Activated T-cell treated with anti-CD3 and anti-CD28 coated beads, Interleukin-2, amount 50 U/mL, for 24 hours (primary cell): ENCODE results near the gene LIF.

Source experiments
- DNase-seq: peaks from one replicate; pipeline ENCODE4 v3.0.0-alpha.2; 2020
- H3K27ac Mint-ChIP-seq: 2 replicates; pipeline ENCODE4 v1.8.0; 2020; ENCODE audit warnings: mild to moderate bottlenecking, mixed read lengths
- H3K27me3 Mint-ChIP-seq: 2 replicates; pipeline ENCODE4 v1.8.0; 2020; ENCODE audit warnings: mixed read lengths
- H3K36me3 Mint-ChIP-seq: 2 replicates; pipeline ENCODE4 v1.8.0; 2020; ENCODE audit warnings: low read depth, mixed read lengths
- H3K4me1 Mint-ChIP-seq: 2 replicates; pipeline ENCODE4 v1.8.0; 2020; ENCODE audit warnings: low read depth, mixed read lengths
- H3K4me3 Mint-ChIP-seq: 2 replicates; pipeline ENCODE4 v1.8.0; 2020; ENCODE audit warnings: mild to moderate bottlenecking, moderate library complexity, mixed read lengths
- H3K9me3 Mint-ChIP-seq: 2 replicates; pipeline ENCODE4 v1.8.0; 2020; ENCODE audit warnings: mixed read lengths

Gene LIF

GRCh38 chr22:30247974-30248373, 1.4 kb upstream of the LIF start:
- H3K27ac Mint-ChIP-seq = peak overlapping the region; percentile 92

GRCh38 chr22:30247561-30247960, 1.0 kb upstream of the LIF start:
- no peak for DNase-seq
- peaks cover 80% of the 10 kb centered on the region for H3K4me1 Mint-ChIP-seq
- H3K9me3 Mint-ChIP-seq = no peaks in the 10 kb centered on the region
- peak overlapping the region; percentile 92 for H3K27ac Mint-ChIP-seq
- peaks cover 38% of the 10 kb centered on the region for H3K36me3 Mint-ChIP-seq
- peak overlapping the region; percentile 90 for H3K4me3 Mint-ChIP-seq
- H3K27me3 Mint-ChIP-seq = peaks cover 3% of the 10 kb centered on the region

More at GRCh38 chr22:30247974-30248373, 1.4 kb upstream of the LIF start:
- peaks cover 80% of the 10 kb centered on the region for H3K4me1 Mint-ChIP-seq
- H3K27me3 Mint-ChIP-seq = peaks cover 3% of the 10 kb centered on the region
- peaks cover 34% of the 10 kb centered on the region for H3K36me3 Mint-ChIP-seq
- no peak for DNase-seq
- no peaks in the 10 kb centered on the region for H3K9me3 Mint-ChIP-seq
- H3K4me3 Mint-ChIP-seq = peak overlapping the region; percentile 90

GRCh38 chr22:30246814-30247376, 336 bp upstream of the LIF start:
- H3K4me1 Mint-ChIP-seq = peaks cover 77% of the 10 kb centered on the region
- H3K27me3 Mint-ChIP-seq = peaks cover 3% of the 10 kb centered on the region

GRCh38 chr22:30245181-30245984, 1.2 kb downstream of the LIF start:
- no peaks in the 10 kb centered on the region for H3K9me3 Mint-ChIP-seq
- peak overlapping the region; percentile 93 for H3K27ac Mint-ChIP-seq
- H3K4me3 Mint-ChIP-seq = peak overlapping the region; percentile 90
- DNase-seq = no peak
- H3K36me3 Mint-ChIP-seq = peaks cover 60% of the 10 kb centered on the region
- peaks cover 67% of the 10 kb centered on the region for H3K4me1 Mint-ChIP-seq
- peaks cover 3% of the 10 kb centered on the region for H3K27me3 Mint-ChIP-seq

More at GRCh38 chr22:30246814-30247376, 336 bp upstream of the LIF start:
- peak; percentile 73 for DNase-seq
- Mint-ChIP-seq H3K27ac (peak overlapping the region; percentile 92), H3K36me3 (peaks cover 44% of the 10 kb centered on the region), H3K9me3 (no peaks in the 10 kb centered on the region), H3K4me3 (peak overlapping the region; percentile 90)

DNA sequence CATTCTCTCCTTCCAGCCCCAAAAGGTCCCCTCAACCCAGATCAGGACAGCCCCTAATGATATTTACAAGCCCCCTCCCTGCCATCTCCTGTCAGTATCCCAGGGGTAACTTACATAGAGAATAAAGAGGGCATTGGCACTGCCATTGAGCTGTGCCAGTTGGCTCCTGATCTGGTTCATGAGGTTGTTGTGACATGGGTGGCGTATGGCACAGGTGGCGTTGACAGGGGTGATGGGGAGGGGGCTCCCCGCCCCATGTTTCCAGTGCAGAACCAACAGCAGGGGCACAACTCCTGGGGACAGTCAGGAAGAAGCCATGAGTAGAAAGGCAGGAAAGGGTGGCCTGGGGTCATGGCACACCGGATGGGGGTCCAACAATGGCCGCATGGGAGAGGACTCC, 1.9 kb downstream of the LIF start:
- H3K27me3 Mint-ChIP-seq = peaks cover 3% of the 10 kb centered on the region
- no peak for DNase-seq
- peak overlapping the region; percentile 90 for H3K4me3 Mint-ChIP-seq
- peaks cover 63% of the 10 kb centered on the region for H3K36me3 Mint-ChIP-seq
- H3K9me3 Mint-ChIP-seq = no peaks in the 10 kb centered on the region
- H3K4me1 Mint-ChIP-seq = peaks cover 60% of the 10 kb centered on the region
- H3K27ac Mint-ChIP-seq = peak overlapping the region; percentile 93

GRCh38 chr22:30244066-30244465, 2.5 kb downstream of the LIF start:
- H3K27ac Mint-ChIP-seq = peak overlapping the region; percentile 93

GRCh38 chr22:30243661-30244060, 2.9 kb downstream of the LIF start:
- H3K4me3 Mint-ChIP-seq = peak overlapping the region; percentile 90
- DNase-seq = no peak
- H3K36me3 Mint-ChIP-seq = peaks cover 67% of the 10 kb centered on the region
- H3K27ac Mint-ChIP-seq = peak overlapping the region; percentile 93
- H3K27me3 Mint-ChIP-seq = peaks cover 3% of the 10 kb centered on the region
- H3K9me3 Mint-ChIP-seq = no peaks in the 10 kb centered on the region
- peaks cover 58% of the 10 kb centered on the region for H3K4me1 Mint-ChIP-seq

More at GRCh38 chr22:30244066-30244465, 2.5 kb downstream of the LIF start:
- H3K4me1 Mint-ChIP-seq = peaks cover 56% of the 10 kb centered on the region
- no peak for DNase-seq
- no peaks in the 10 kb centered on the region for H3K9me3 Mint-ChIP-seq
- peaks cover 3% of the 10 kb centered on the region for H3K27me3 Mint-ChIP-seq
- peak overlapping the region; percentile 90 for H3K4me3 Mint-ChIP-seq
- peaks cover 66% of the 10 kb centered on the region for H3K36me3 Mint-ChIP-seq

DNA sequence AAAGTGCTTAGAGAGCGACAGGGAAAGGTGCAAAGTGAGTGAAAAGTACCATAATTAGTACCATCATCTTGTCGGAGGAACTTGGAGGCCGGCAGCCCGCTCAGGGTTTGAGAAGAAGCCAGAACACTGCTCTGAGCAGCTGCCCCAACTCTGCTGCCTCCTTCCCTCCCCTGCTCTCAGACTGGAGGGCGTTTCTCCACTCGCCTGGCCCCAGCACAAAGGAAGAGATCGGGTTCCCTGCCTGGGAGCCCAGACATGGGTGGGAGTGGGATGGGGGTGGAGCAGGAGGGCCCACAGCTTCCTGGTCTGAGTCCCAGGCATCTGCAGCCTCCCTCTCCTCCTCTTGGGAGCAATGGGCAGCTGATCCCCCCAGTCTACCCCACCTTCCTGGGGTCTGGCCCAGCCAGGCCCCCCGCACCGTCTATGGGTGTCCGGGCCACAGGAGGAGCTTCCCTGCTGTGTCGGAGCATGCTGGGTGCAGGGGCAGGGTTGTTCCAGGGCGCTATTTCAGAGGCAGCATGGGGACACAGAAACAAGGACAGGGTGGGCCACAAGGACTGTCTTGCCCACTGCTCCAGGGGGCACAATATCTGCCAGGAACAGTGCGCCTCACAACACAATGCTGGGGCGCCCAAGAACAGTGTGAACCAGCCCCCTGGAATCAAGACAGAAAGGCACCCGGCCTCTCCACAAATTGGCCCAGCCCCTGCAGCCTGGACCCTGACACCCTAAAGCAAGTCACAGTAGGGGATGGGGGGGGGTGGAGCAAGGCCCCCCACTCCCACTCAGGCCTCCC, 4.8 kb downstream of the LIF start:
- H3K27ac Mint-ChIP-seq = peak overlapping the region; percentile 93
- peaks cover 42% of the 10 kb centered on the region for H3K4me1 Mint-ChIP-seq
- H3K4me3 Mint-ChIP-seq = peak overlapping the region; percentile 90
- no peaks in the 10 kb centered on the region for H3K27me3 Mint-ChIP-seq
- no peaks in the 10 kb centered on the region for H3K9me3 Mint-ChIP-seq
- no peak for DNase-seq
- H3K36me3 Mint-ChIP-seq = peaks cover 67% of the 10 kb centered on the region

GRCh38 chr22:30240541-30241417, 5.8 kb downstream of the LIF start:
- Mint-ChIP-seq H3K9me3 (no peaks in the 10 kb centered on the region), H3K27ac (peak overlapping the region; percentile 77), H3K4me3 (peak overlapping the region; percentile 55), H3K27me3 (no peaks in the 10 kb centered on the region), H3K4me1 (peaks cover 38% of the 10 kb centered on the region), H3K36me3 (peaks cover 61% of the 10 kb centered on the region)
- DNase-seq = no peak

DNA sequence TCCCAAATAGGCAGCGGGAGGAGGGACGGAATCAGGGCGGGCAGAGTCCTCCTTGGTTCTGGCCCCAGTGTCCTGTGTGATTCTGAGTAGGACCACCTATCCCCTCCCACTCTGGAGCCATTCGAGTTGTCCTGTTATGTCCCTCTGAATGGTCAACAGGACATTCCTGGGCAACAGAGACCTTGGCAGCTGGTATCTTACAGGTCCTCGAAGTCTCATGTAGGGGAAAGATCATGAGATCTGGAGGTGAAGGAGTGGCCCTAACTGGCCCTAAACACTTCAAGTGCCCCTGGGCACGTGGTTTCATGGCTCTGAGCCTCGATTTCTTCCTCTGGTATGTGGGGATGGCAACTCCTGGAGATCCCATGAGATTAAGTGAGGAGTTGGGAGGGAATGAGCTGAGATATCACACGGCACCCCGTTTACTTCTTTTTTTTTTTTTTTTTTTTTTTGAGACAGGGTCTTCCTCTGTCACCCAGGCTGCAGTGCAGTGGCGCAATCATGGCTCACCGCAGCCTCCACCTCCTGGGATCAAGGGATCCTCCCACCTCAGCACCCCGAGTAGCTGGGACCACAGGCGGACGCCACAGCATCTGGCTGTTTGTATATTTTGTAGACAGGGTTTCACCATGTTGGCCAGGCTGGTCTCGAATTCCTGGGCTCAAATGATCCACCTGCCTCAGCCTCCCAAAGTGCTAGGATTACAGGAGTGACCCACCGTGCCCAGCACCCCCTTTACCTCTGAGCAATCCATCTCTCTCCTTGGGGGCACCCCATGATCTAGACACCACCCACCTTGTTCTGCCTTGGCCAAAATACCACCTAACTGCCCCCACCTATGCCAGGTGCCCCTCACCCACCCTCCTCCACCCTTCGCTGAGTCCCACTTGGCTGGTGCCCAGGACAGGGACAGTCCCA, 6.8 kb downstream of the LIF start:
- peaks cover 51% of the 10 kb centered on the region for H3K36me3 Mint-ChIP-seq
- H3K27me3 Mint-ChIP-seq = no peaks in the 10 kb centered on the region
- peak overlapping the region; percentile 61 for H3K27ac Mint-ChIP-seq
- peaks cover 30% of the 10 kb centered on the region for H3K4me1 Mint-ChIP-seq
- DNase-seq = no peak
- H3K4me3 Mint-ChIP-seq = no peak overlapping the region
- H3K9me3 Mint-ChIP-seq = no peaks in the 10 kb centered on the region

- peaks cover 42% of the 10 kb centered on the region for H3K36me3 Mint-ChIP-seq
- peaks cover 21% of the 10 kb centered on the region for H3K4me1 Mint-ChIP-seq
These were observed 7.7 kb downstream of the LIF start for GRCh38 chr22:30238661-30239487.

GRCh38 chr22:30238136-30238535, 8.4 kb downstream of the LIF start:
- H3K27me3 Mint-ChIP-seq = no peaks in the 10 kb centered on the region
- H3K27ac Mint-ChIP-seq = peak overlapping the region; percentile 76
- H3K9me3 Mint-ChIP-seq = no peaks in the 10 kb centered on the region
- H3K36me3 Mint-ChIP-seq = peaks cover 35% of the 10 kb centered on the region
- peaks cover 15% of the 10 kb centered on the region for H3K4me1 Mint-ChIP-seq
- no peak for DNase-seq
- H3K4me3 Mint-ChIP-seq = no peak overlapping the region

More at GRCh38 chr22:30238661-30239487, 7.7 kb downstream of the LIF start:
- DNase-seq = no peak
- no peaks in the 10 kb centered on the region for H3K9me3 Mint-ChIP-seq
- H3K27me3 Mint-ChIP-seq = no peaks in the 10 kb centered on the region
- H3K27ac Mint-ChIP-seq = peak overlapping the region; percentile 76
- peak overlapping the region; percentile 9 for H3K4me3 Mint-ChIP-seq
